Activated B cell treated with CpG ODN at 0.5 μM for 24 hours (primary cell): ENCODE measurements around the gene BEND7. TPM values are rescaled to one million over a fixed set of nuclear protein-coding genes. Genes with fewer than 3 reads are reported as not detected.

Experiments
- ATAC-seq: fragments of 200-7000 bp; cut with Tn5 transposase; one replicate; pipeline ENCODE4 v1.10.0; 2021; ENCODE audit warnings: low read depth, mild to moderate bottlenecking, moderate library complexity
- CTCF ChIA-PET: fragments of 350-600 bp; sonication (Branson Sonifier 250); formaldehyde crosslinking; loops from one replicate; lab custom pipeline; 2021; ENCODE audit warnings: antibody characterized with exemption; lab: Charles Lee
- POLR2A ChIA-PET: fragments of 350-600 bp; sonication (Branson Sonifier 250); formaldehyde crosslinking; loops from one replicate; lab custom pipeline; 2021; ENCODE audit warnings: antibody characterized with exemption; lab: Charles Lee
- DNase-seq: peaks from one replicate; pipeline ENCODE4 v3.0.0; 2022
- H3K27ac Mint-ChIP-seq: one replicate; pipeline ENCODE4 v1.8.0; 2020; ENCODE audit warnings: mixed read lengths
- H3K27me3 Mint-ChIP-seq: one replicate; pipeline ENCODE4 v1.8.0; 2021; ENCODE audit warnings: mixed read lengths
- H3K36me3 Mint-ChIP-seq: one replicate; pipeline ENCODE4 v1.8.0; 2021; ENCODE audit warnings: low read depth, mixed read lengths
- H3K4me1 Mint-ChIP-seq: one replicate; pipeline ENCODE4 v1.8.0; 2021; ENCODE audit warnings: mixed read lengths
- H3K4me3 Mint-ChIP-seq: one replicate; pipeline ENCODE4 v1.8.0; 2020; ENCODE audit warnings: mild to moderate bottlenecking, mixed read lengths
- H3K9me3 Mint-ChIP-seq: one replicate; pipeline ENCODE4 v1.8.0; 2020; ENCODE audit warnings: mixed read lengths
- CTCF ChIP-seq: fragments of 200-600 bp; IDR thresholded peaks from one replicate; pipeline ENCODE4 v1.8.0; 2022; ENCODE audit warnings: antibody characterized with exemption, mild to moderate bottlenecking
- intact Hi-C: fragments of 100-400 bp; cut with micrococcal nuclease; formaldehyde crosslinking; loops from one replicate; pipeline ENCODE4 v1.15.1; 2024
- total RNA-seq: library from RNA; stranded (reverse); gene quantifications from 2 replicates; pipeline ENCODE4 v1.2.3, GENCODE V29; 2022

The BEND7 gene
- total RNA-seq, 1 donor from 2014 or later = not detected

- ATAC-seq (peak; percentile 83), DNase-seq (peak; percentile 24)
- H3K36me3 Mint-ChIP-seq = no peaks in the 10 kb centered on the region
- H3K4me1 Mint-ChIP-seq = peaks cover 23% of the 10 kb centered on the region
- H3K9me3 Mint-ChIP-seq = no peaks in the 10 kb centered on the region
- peak overlapping the region; percentile 13 for H3K4me3 Mint-ChIP-seq
- TF ChIP-seq CTCF = no peak
- H3K27ac Mint-ChIP-seq = peak overlapping the region; percentile 18
- ChIA-PET CTCF (no interaction called here), POLR2A (no interaction called here)
- no peaks in the 10 kb centered on the region for H3K27me3 Mint-ChIP-seq
- intact Hi-C loops = no loop called here
Observed at GRCh38 chr10:13483951-13484350, 44.9 kb downstream of the BEND7 start.

- H3K27me3 Mint-ChIP-seq = no peaks in the 10 kb centered on the region
- intact Hi-C loops = no loop called here
- ChIA-PET CTCF (no interaction called here), POLR2A (no interaction called here)
- no peaks in the 10 kb centered on the region for H3K36me3 Mint-ChIP-seq
- DNase-seq = no peak
- no peak overlapping the region for H3K27ac Mint-ChIP-seq
- TF ChIP-seq CTCF = no peak
- peak; percentile 52 for ATAC-seq
- no peak overlapping the region for H3K4me3 Mint-ChIP-seq
- peaks cover 23% of the 10 kb centered on the region for H3K4me1 Mint-ChIP-seq
- H3K9me3 Mint-ChIP-seq = no peaks in the 10 kb centered on the region
Observed at GRCh38 chr10:13483073-13483472, 45.7 kb downstream of the BEND7 start.

GRCh38 chr10:13481690-13482089 lies 47.1 kb downstream of the BEND7 start:
- intact Hi-C loops = no loop called here
- ChIA-PET POLR2A (no interaction called here), CTCF (no interaction called here)
- H3K9me3 Mint-ChIP-seq = no peaks in the 10 kb centered on the region
- no peak overlapping the region for H3K4me3 Mint-ChIP-seq
- ATAC-seq (no peak), DNase-seq (no peak)
- peaks cover 23% of the 10 kb centered on the region for H3K4me1 Mint-ChIP-seq
- H3K27me3 Mint-ChIP-seq = no peaks in the 10 kb centered on the region
- no peak overlapping the region for H3K27ac Mint-ChIP-seq
- no peak for TF ChIP-seq CTCF
- H3K36me3 Mint-ChIP-seq = no peaks in the 10 kb centered on the region

GRCh38 chr10:13475124-13475523 lies 53.7 kb downstream of the BEND7 start:
- POLR2A ChIA-PET = no interaction called here
- DNase-seq = no peak
- intact Hi-C loops = no loop called here
- Mint-ChIP-seq H3K27ac (no peak overlapping the region), H3K36me3 (no peaks in the 10 kb centered on the region), H3K9me3 (no peaks in the 10 kb centered on the region), H3K4me1 (no peaks in the 10 kb centered on the region), H3K27me3 (peaks cover 5% of the 10 kb centered on the region), H3K4me3 (no peak overlapping the region)
- ATAC-seq = no peak
- TF ChIP-seq CTCF = no peak
- CTCF ChIA-PET = no interaction called here

- Mint-ChIP-seq H3K36me3 (no peaks in the 10 kb centered on the region), H3K4me3 (no peak overlapping the region), H3K27ac (no peak overlapping the region), H3K27me3 (peaks cover 5% of the 10 kb centered on the region), H3K4me1 (no peaks in the 10 kb centered on the region), H3K9me3 (no peaks in the 10 kb centered on the region)
- TF ChIP-seq CTCF = no peak
- DNase-seq (no peak), ATAC-seq (no peak)
- ChIA-PET CTCF (no interaction called here), POLR2A (no interaction called here)
- intact Hi-C loops = no loop called here
Observed at GRCh38 chr10:13473986-13474385, 54.8 kb downstream of the BEND7 start.
